Stimulated activated naive CD8-positive, alpha-beta T cell treated with anti-CD3 and anti-CD28 coated beads, Interleukin-15, Interleukin-2, amounts not matched to agents 100 ng/mL and 50 ng/mL, for 24 hours (primary cell): Measurements from ENCODE around the gene MRPL57.
"Not testable (repeated sequence)": the region's sequence is repeated elsewhere in the genome, so short reads cannot be mapped to it uniquely, and the experiment has no call there.

Experiments
- H3K27ac Mint-ChIP-seq: one replicate; pipeline ENCODE4 v1.8.0; 2021; ENCODE audit warnings: mild to moderate bottlenecking, mixed read lengths
- H3K27me3 Mint-ChIP-seq: one replicate; pipeline ENCODE4 v1.8.0; 2021; ENCODE audit warnings: mixed read lengths
- H3K36me3 Mint-ChIP-seq: one replicate; pipeline ENCODE4 v1.8.0; 2021; ENCODE audit warnings: low read depth, mixed read lengths
- H3K4me1 Mint-ChIP-seq: one replicate; pipeline ENCODE4 v1.8.0; 2021; ENCODE audit warnings: low read depth, mixed read lengths
- H3K4me3 Mint-ChIP-seq: one replicate; pipeline ENCODE4 v1.8.0; 2021; ENCODE audit warnings: mild to moderate bottlenecking, mixed read lengths
- H3K9me3 Mint-ChIP-seq: one replicate; pipeline ENCODE4 v1.8.0; 2021; ENCODE audit warnings: mixed read lengths

Gene MRPL57

DNA sequence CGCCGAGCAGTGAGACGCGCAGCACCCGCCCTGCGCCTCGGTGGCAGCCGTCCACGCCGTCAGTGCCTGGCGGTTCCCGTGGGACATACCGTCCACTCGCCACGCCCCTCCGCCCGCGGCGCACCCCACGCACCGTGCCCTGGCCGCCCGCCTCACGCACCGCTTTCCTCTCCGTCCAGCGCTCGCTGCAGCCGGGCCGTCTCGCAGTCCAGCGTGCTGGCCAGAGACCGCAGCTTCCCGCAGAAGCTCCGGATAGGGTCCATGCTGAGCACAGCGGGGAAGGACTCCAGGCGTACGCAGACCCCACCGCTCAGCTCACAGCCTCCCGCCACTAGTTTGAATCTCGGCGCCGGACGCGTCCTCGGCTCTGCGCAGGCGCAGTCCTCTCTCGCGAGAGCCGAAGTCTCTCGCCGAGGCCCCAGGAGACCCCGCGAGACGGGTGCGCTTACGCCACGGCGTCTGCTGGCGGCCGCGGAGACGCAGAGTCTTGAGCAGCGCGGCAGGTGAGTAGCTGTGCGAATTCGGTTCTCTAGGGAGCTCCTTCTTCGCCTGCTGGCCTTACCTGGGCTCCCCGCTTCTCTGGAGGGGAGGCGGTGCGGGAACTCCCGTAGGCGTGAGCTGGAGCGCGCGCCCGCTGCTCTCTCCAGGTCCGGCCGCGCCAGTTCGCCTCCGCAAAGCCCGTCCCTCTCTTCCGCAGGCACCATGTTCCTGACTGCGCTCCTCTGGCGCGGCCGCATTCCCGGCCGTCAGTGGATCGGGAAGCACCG lies at the start of gene MRPL57, which contains the start of gene SKA3:
Gene MRPL57, plus strand, starts transcription at position 444 of the 767 bp plus-strand sequence. Its CDS starts 259 bp downstream, at position 703.
Gene SKA3, minus strand, starts transcription at position 338 of the 767 bp plus-strand sequence. Its CDS starts 75 bp downstream, at position 263.
- H3K4me1 Mint-ChIP-seq = peaks cover 25% of the 10 kb centered on the region
- peak within 1 kb of the TSS; percentile 98 for H3K4me3 Mint-ChIP-seq
- peaks cover 28% of the 10 kb centered on the region for H3K36me3 Mint-ChIP-seq
- H3K9me3 Mint-ChIP-seq = no peaks in the 10 kb centered on the region
- H3K27me3 Mint-ChIP-seq = no peaks in the 10 kb centered on the region
- H3K27ac Mint-ChIP-seq = peak within 1 kb of the TSS; percentile 98

GRCh38 chr13:21130116-21130515 lies 46.3 kb upstream of the MRPL57 start:
- Mint-ChIP-seq H3K27me3 (peaks cover 7% of the 10 kb centered on the region), H3K4me3 (no peak overlapping the region), H3K27ac (no peak overlapping the region), H3K9me3 (no peaks in the 10 kb centered on the region), H3K4me1 (no peaks in the 10 kb centered on the region), H3K36me3 (no peaks in the 10 kb centered on the region)

GRCh38 chr13:21133077-21133476 lies 43.4 kb upstream of the MRPL57 start:
- no peaks in the 10 kb centered on the region for H3K4me1 Mint-ChIP-seq
- no peak overlapping the region for H3K27ac Mint-ChIP-seq
- no peaks in the 10 kb centered on the region for H3K36me3 Mint-ChIP-seq
- no peak overlapping the region for H3K4me3 Mint-ChIP-seq
- H3K9me3 Mint-ChIP-seq = no peaks in the 10 kb centered on the region
- H3K27me3 Mint-ChIP-seq = peaks cover 11% of the 10 kb centered on the region

DNA sequence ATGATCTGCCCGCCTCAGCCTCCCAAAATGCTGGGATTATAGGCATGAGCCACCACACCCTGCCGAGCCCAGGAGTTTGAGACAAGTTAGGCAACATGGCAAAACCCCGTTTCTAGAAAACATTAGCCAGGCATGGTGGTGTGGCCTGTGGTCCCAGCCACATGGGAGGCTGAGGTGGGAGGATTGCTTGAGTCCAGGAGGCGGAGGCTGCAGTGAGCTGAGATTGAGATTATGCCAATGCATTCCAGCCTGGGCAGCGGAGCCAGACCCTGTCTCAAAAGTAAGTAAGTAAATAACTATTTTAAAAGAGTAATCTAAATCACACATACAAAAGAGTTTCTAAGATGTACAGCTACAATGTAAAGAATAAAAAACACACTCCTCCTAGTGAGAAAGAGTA lies 42.0 kb upstream of the MRPL57 start:
- Mint-ChIP-seq H3K4me3 (no peak overlapping the region), H3K27ac (no peak overlapping the region), H3K4me1 (peaks cover 1% of the 10 kb centered on the region), H3K9me3 (no peaks in the 10 kb centered on the region), H3K36me3 (no peaks in the 10 kb centered on the region), H3K27me3 (peaks cover 11% of the 10 kb centered on the region)

- H3K4me3 Mint-ChIP-seq, H3K27me3 Mint-ChIP-seq, H3K4me1 Mint-ChIP-seq, H3K36me3 Mint-ChIP-seq, H3K27ac Mint-ChIP-seq, H3K9me3 Mint-ChIP-seq: not testable (repeated sequence)
Measured at GRCh38 chr13:21135833-21136232, 40.6 kb upstream of the MRPL57 start.

- H3K27me3 Mint-ChIP-seq = peaks cover 4% of the 10 kb centered on the region
- H3K4me3 Mint-ChIP-seq = no peak overlapping the region
- no peaks in the 10 kb centered on the region for H3K9me3 Mint-ChIP-seq
- H3K27ac Mint-ChIP-seq = no peak overlapping the region
- peaks cover 20% of the 10 kb centered on the region for H3K4me1 Mint-ChIP-seq
- peaks cover 12% of the 10 kb centered on the region for H3K36me3 Mint-ChIP-seq
Measured at GRCh38 chr13:21137696-21138095, 38.8 kb upstream of the MRPL57 start.

- peaks cover 29% of the 10 kb centered on the region for H3K4me1 Mint-ChIP-seq
- no peaks in the 10 kb centered on the region for H3K9me3 Mint-ChIP-seq
Measured at GRCh38 chr13:21138561-21138960, 37.9 kb upstream of the MRPL57 start.

DNA sequence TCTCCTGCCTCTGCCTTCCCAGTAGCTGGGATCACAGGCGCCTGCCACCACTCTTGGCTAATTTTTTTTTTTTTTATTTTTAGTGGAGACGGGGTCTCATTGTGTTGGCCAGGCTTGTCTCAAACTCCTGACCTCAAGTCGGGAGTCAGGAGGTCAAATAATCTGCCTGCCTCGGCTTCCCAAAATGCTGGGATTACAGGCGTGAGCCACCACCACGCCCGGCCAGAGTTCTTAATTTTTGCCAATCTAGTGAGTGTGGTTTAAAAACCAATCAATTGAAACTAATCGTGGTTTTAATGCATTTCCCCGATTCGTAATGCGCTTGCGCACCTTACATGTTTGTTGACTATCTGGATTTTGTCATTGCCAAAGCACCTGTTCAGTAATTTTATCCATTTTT lies 37.1 kb upstream of the MRPL57 start:
- peak overlapping the region; percentile 100 for H3K4me3 Mint-ChIP-seq
- peak overlapping the region; percentile 100 for H3K27ac Mint-ChIP-seq
- H3K4me1 Mint-ChIP-seq = peaks cover 34% of the 10 kb centered on the region
- peaks cover 27% of the 10 kb centered on the region for H3K36me3 Mint-ChIP-seq
- no peaks in the 10 kb centered on the region for H3K9me3 Mint-ChIP-seq
- H3K27me3 Mint-ChIP-seq = peaks cover 4% of the 10 kb centered on the region

More at GRCh38 chr13:21138561-21138960, 37.9 kb upstream of the MRPL57 start:
- H3K36me3 Mint-ChIP-seq = peaks cover 21% of the 10 kb centered on the region
- H3K27me3 Mint-ChIP-seq = peaks cover 4% of the 10 kb centered on the region
- peak overlapping the region; percentile 21 for H3K27ac Mint-ChIP-seq
- H3K4me3 Mint-ChIP-seq = peak overlapping the region; percentile 20

GRCh38 chr13:21142766-21143165 lies 33.7 kb upstream of the MRPL57 start:
- peaks cover 53% of the 10 kb centered on the region for H3K36me3 Mint-ChIP-seq
- peaks cover 34% of the 10 kb centered on the region for H3K4me1 Mint-ChIP-seq
- H3K4me3 Mint-ChIP-seq = peak overlapping the region; percentile 76
- no peaks in the 10 kb centered on the region for H3K9me3 Mint-ChIP-seq
- H3K27me3 Mint-ChIP-seq = no peaks in the 10 kb centered on the region
- H3K27ac Mint-ChIP-seq = peak overlapping the region; percentile 74

DNA sequence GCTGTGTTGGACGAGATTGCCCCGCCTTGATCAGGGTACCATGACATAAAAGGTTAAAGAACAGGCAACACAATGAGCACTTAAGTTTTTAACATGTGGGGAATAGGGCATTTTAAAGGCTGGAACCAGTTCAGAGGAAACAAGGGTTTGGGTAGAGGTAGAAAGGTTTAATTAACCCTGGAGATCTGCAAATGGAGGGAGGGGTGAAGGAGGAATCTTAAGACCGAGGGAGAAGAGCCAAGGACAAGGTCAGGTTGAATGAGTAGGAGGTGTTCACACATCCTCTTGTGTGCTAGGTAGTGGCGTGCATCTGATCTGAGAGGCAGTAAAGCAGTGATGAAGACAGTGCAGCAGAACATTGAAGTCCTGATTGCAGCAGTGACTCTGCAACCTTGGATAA lies 28.6 kb upstream of the MRPL57 start:
- no peaks in the 10 kb centered on the region for H3K9me3 Mint-ChIP-seq
- H3K4me1 Mint-ChIP-seq = peaks cover 31% of the 10 kb centered on the region
- H3K27me3 Mint-ChIP-seq = no peaks in the 10 kb centered on the region
- H3K4me3 Mint-ChIP-seq = no peak overlapping the region
- H3K27ac Mint-ChIP-seq = no peak overlapping the region
- peaks cover 46% of the 10 kb centered on the region for H3K36me3 Mint-ChIP-seq

DNA sequence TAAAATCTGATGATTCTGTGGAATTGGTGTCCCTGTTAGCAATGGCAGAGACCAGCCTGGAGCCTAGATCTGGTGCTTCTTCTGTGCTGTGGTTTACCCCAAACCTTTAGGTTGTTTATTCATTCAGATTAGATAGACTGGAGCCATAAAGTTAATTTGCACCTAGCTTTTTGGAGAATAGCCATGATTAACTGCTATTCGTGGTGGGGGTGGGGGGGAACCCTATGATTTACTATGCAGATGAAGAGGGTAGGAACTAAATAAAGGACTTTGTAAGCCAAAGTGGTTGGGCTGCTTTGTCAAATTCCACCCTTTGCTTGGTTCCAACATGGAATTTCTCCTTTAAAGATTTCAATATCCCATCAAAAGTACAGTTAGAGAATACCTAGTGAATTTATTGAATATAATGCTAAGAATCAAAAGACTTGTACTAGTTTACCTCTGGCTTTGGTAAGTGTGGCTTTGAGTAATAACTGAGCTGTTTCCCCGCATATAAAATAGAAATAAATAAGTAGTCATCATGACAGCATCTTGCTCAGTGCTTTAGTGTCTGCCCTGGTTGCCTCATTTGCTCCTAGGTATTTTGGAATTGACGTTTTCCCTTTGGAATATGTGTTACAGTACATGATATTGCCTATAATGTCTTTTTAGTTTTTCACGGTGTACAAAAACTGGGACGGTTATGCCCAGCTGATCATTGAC lies 27.8 kb upstream of the MRPL57 start:
- Mint-ChIP-seq H3K27me3 (no peaks in the 10 kb centered on the region), H3K9me3 (no peaks in the 10 kb centered on the region), H3K4me3 (no peak overlapping the region), H3K4me1 (peaks cover 22% of the 10 kb centered on the region), H3K36me3 (peaks cover 38% of the 10 kb centered on the region), H3K27ac (peak overlapping the region; percentile 78)

DNA sequence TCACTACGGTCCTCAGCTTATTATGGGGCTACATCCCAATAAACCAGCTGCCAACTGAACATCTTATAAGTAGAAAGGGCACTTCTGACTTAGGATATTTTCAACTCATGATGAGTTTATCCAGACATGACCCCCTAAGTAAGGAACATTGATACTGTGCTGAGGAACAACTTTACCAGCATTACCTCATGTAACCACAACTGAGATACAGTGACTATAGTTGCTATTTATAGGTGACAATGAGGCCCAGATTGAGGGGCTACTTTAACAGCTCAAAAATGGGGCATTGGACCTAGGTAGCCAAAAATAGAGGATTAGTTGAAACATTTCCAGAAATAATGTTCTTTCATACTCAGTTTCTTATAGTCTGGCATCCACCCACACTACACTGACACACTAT lies 26.9 kb upstream of the MRPL57 start:
- H3K27me3 Mint-ChIP-seq = no peaks in the 10 kb centered on the region
- no peak overlapping the region for H3K4me3 Mint-ChIP-seq
- H3K4me1 Mint-ChIP-seq = peaks cover 18% of the 10 kb centered on the region
- peaks cover 40% of the 10 kb centered on the region for H3K36me3 Mint-ChIP-seq
- H3K9me3 Mint-ChIP-seq = no peaks in the 10 kb centered on the region
- H3K27ac Mint-ChIP-seq = no peak overlapping the region

DNA sequence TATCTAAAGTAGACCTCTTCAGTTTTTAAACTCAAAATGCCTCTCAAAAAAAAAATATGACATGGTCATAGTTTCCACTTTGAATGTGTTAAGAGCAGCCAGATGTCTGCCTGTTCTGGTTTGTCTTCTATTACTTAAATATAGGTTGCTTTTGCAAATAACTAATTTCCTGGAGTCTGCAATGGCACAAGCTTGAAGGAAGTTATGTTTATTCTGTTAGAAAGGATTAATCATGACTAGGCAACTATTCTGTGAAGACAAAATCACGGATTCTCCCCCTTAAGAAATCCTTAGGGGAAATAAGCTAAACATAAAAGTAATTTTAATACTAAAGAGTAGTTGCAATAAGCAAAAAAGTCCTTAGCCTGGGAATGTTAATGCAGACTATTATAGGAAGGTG lies 26.4 kb upstream of the MRPL57 start:
- Mint-ChIP-seq H3K36me3 (peaks cover 40% of the 10 kb centered on the region), H3K9me3 (no peaks in the 10 kb centered on the region), H3K4me3 (no peak overlapping the region), H3K27me3 (no peaks in the 10 kb centered on the region), H3K4me1 (peaks cover 18% of the 10 kb centered on the region), H3K27ac (no peak overlapping the region)

DNA sequence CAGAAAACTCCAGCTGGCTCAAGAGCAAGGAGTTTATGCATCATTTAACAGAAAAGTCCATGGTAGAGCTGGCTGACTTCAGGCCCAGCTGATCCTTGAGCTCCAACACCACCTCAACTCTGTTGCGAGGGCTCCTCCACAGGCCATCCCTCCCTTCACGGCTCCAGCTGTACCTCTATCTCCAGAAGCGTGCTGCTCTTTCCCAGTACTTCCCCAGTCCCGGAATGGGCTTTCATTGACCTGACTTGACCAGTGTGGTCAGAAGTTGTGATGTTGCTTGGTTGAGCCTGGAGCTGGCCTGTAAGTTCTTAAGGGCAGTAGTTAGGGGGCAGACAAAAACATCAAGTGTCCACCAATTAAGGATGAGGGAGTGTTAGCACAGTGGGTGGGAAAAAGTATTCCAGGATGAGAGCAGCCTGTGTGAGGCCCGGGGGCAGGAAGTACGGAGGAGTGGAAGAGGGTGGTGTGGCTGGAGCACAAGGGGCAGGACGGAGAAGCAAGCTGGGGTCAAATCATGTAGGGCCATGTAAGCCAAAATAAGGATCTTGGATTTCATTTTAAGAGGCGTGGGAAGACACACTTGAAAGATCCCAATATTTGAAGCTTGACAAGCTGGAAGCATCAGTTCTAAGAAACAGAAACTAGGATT lies 24.1 kb upstream of the MRPL57 start:
- Mint-ChIP-seq H3K4me3 (no peak overlapping the region), H3K27me3 (no peaks in the 10 kb centered on the region), H3K4me1 (peaks cover 18% of the 10 kb centered on the region), H3K36me3 (peaks cover 30% of the 10 kb centered on the region), H3K9me3 (no peaks in the 10 kb centered on the region), H3K27ac (no peak overlapping the region)

GRCh38 chr13:21164631-21165030 lies 11.8 kb upstream of the MRPL57 start:
- Mint-ChIP-seq H3K4me1 (no peaks in the 10 kb centered on the region), H3K27me3 (no peaks in the 10 kb centered on the region), H3K27ac (no peak overlapping the region), H3K9me3 (no peaks in the 10 kb centered on the region), H3K4me3 (no peak overlapping the region), H3K36me3 (peaks cover 46% of the 10 kb centered on the region)
